Endothelial cell of umbilical vein (primary cell): ENCODE measurements around the gene HNRNPL. TPM values are rescaled to one million over a fixed set of nuclear protein-coding genes. Genes with fewer than 3 reads are reported as not detected.
"Not testable (repeated sequence)": the region's sequence is repeated elsewhere in the genome, so short reads cannot be mapped to it uniquely, and the experiment has no call there.

Experiments used
- BruUV-seq: library from RNA; stranded (reverse); fragments of 400-500 nt; replicated peaks from 2 replicates; lab custom pipeline; 2021; lab: Mats Ljungman, UMichigan
- CTCF ChIA-PET: fragments of 300-600, 350-600 bp; sonication (Branson Sonifier 250); formaldehyde crosslinking; loops from one replicate; lab custom pipeline; 2021; ENCODE audit warnings: antibody characterized with exemption, inconsistent platforms; lab: Charles Lee
- POLR2A ChIA-PET: fragments of 300-600, 350-600 bp; sonication (Branson Sonifier 250); formaldehyde crosslinking; loops from one replicate; lab custom pipeline; 2021; ENCODE audit warnings: antibody characterized with exemption, inconsistent platforms; lab: Charles Lee
- DNase-seq: peaks from one replicate; pipeline ENCODE4 v3.0.0-alpha.2; 2011; ENCODE audit warnings: low read depth, low spot score
- FAIRE-seq: peaks from 2 replicates; lab custom pipeline; 2011; peaks lifted over from hg19 to GRCh38; lab: Jason Lieb, UNC
- H2AFZ ChIP-seq: 2 replicates; pipeline ENCODE4 v1.6.0; 2012; ENCODE audit warnings: low read depth, low read length, control low read depth, inconsistent platforms
- H3K27ac ChIP-seq: 2 replicates; pipeline ENCODE4 v1.5.1; 2011; ENCODE audit warnings: low read depth, mild to moderate bottlenecking, control low read depth, low read length, moderate library complexity; ENCODE audit not compliant: insufficient read depth
- H3K27me3 ChIP-seq, 2 experiments: 2 replicates each; pipeline versions ENCODE4 v1.6.0 to v1.6.1; 2011; ENCODE audit warnings: low read length in 2 of 2, mixed read lengths in 1 of 2; ENCODE audit not compliant: control insufficient read depth in 2 of 2, insufficient read depth in 2 of 2
- H3K36me3 ChIP-seq, 2 experiments: 2 replicates in 1 of 2; 3 replicates in 1 of 2; pipeline ENCODE4 v1.5.1; 2011; ENCODE audit warnings: low read length in 2 of 2, mild to moderate bottlenecking in 1 of 2, moderate library complexity in 1 of 2; ENCODE audit not compliant: control insufficient read depth in 2 of 2, insufficient read depth in 2 of 2; ENCODE audit errors: extremely low read depth in 1 of 2
- H3K4me1 ChIP-seq: 3 replicates; pipeline ENCODE4 v1.5.1; 2011; ENCODE audit warnings: mild to moderate bottlenecking, low read length; ENCODE audit not compliant: control insufficient read depth, insufficient read depth; ENCODE audit errors: extremely low read depth
- H3K4me2 ChIP-seq: 2 replicates; pipeline ENCODE4 v1.6.1; 2011; ENCODE audit warnings: low read length, control low read depth, mixed read lengths; ENCODE audit not compliant: insufficient read depth
- H3K4me3 ChIP-seq, 3 experiments: fragments of 200-600 bp in 1 of 3; sonication (generic), shearing (Covaris generic) in 1 of 3; replicated peaks in 1 of 3; 2 replicates each; pipeline ENCODE4 v1.5.1; 2011 to 2016; ENCODE audit warnings: control low read depth in 3 of 3, low read length in 3 of 3, mild to moderate bottlenecking in 2 of 3, inconsistent platforms in 1 of 3, low read depth in 1 of 3, moderate library complexity in 1 of 3; ENCODE audit not compliant: insufficient read depth in 1 of 3
- H3K79me2 ChIP-seq: 2 replicates; pipeline ENCODE4 v1.6.0; 2012; ENCODE audit warnings: low read length, inconsistent platforms; ENCODE audit not compliant: control insufficient read depth, insufficient read depth
- H3K9ac ChIP-seq: replicated peaks from 2 replicates; pipeline ENCODE3; 2011; ENCODE audit warnings: low read length, control low read depth; ENCODE audit not compliant: insufficient read depth; ENCODE audit errors: extremely low read depth
- H3K9me1 ChIP-seq: replicated peaks from 3 replicates; pipeline ENCODE4 v1.6.0; 2011; ENCODE audit warnings: mild to moderate bottlenecking, low read length; ENCODE audit not compliant: control insufficient read depth, insufficient read depth; ENCODE audit errors: extremely low read depth
- H3K9me3 ChIP-seq: replicated peaks from 2 replicates; pipeline ENCODE4 v1.5.1; 2012; ENCODE audit warnings: low read length, inconsistent platforms; ENCODE audit not compliant: control insufficient read depth, insufficient read depth
- H4K20me1 ChIP-seq: replicated peaks from 2 replicates; pipeline ENCODE3; 2011; ENCODE audit warnings: mild to moderate bottlenecking, low read length; ENCODE audit not compliant: control insufficient read depth, insufficient read depth; ENCODE audit errors: extremely low read depth
- CTCF ChIP-seq, 2 donors: IDR thresholded peaks; 1 replicate in 1 of 2; 2 replicates in 1 of 2; pipeline ENCODE4 v1.5.1; 2011; ENCODE audit warnings: low read length in 2 of 2, mild to moderate bottlenecking in 2 of 2, moderate library complexity in 2 of 2, control low read depth in 1 of 2, inconsistent platforms in 1 of 2, low read depth in 1 of 2; ENCODE audit not compliant: insufficient read depth in 1 of 2; ENCODE audit errors: extremely low read depth in 1 of 2
- FOS ChIP-seq: IDR thresholded peaks from 2 replicates; pipeline ENCODE4 v1.6.1; 2011; ENCODE audit warnings: mild to moderate bottlenecking, low read length, moderate library complexity, borderline replicate concordance; ENCODE audit not compliant: insufficient read depth
- GATA2 ChIP-seq: IDR thresholded peaks from 2 replicates; pipeline ENCODE4 v1.7.0; 2011; ENCODE audit warnings: low read depth, mild to moderate bottlenecking, moderate library complexity, mixed read lengths, low read length; ENCODE audit not compliant: insufficient read length, insufficient read depth
- POLR2A ChIP-seq: IDR thresholded peaks from 2 replicates; pipeline ENCODE4 v1.6.1; 2012; ENCODE audit warnings: low read depth, mild to moderate bottlenecking, control low read depth, low read length
- dilution Hi-C: fragments of 300-500 bp; cut with MboI; formaldehyde crosslinking; loops from one replicate; pipeline ENCODE4 v1.15.0; 2019; ENCODE audit warnings: low sequenced_read_pairs; ENCODE audit not compliant: extremely low pct_ligation_motif_present
- intact Hi-C: fragments of 100-400 bp; cut with micrococcal nuclease; formaldehyde crosslinking; loops from one replicate; pipeline ENCODE4 v1.10.0; 2022
- polyA plus RNA-seq, 4 experiments: library from polyadenylated mRNA; depleted of rRNA in 3 of 4; stranded (reverse) in 3 of 4; unstranded in 1 of 4; fragments of >200 nt; gene quantifications; 2 replicates each; pipeline versions ENCODE4 v1.2.1 to v1.2.3, GENCODE V29; 2011 to 2012; ENCODE audit warnings: missing spikeins in 1 of 4
- total RNA-seq: library from RNA; stranded (reverse); gene quantifications from 2 replicates; pipeline ENCODE4 v1.2.3, GENCODE V29; 2021

The HNRNPL gene
- total and polyA plus RNA-seq, 2 donors (not counting 3 experiments of a cell fraction or from before 2014, with no cell fraction given): 305 to 451 TPM

GRCh38 chr19:38793177-38793576 lies 56.6 kb downstream of the HNRNPL start:
- ChIA-PET CTCF (interaction anchor here (0.8 to 1.0 kb wide), 5 partner anchors 15 to 38 kb away, joined by 3 to 8 read pairs (median 4); partner anchors contain the start of genes ECH1 and LGALS7), POLR2A (no interaction called here)
- H3K36me3 ChIP-seq: no peaks in the 10 kb centered on the region
- H3K4me2 ChIP-seq: peak overlapping the region; percentile 22
- no peaks in the 10 kb centered on the region for H3K27me3 ChIP-seq
- peak overlapping the region; percentile 93 for H2AFZ ChIP-seq
- dilution Hi-C loops (no loop called here), intact Hi-C loops (loop anchor here (5.0 kb wide), 1 partner anchor 39 kb away; the partner anchor contains the start of gene ECH1)
- no peak overlapping the region for H3K9ac ChIP-seq
- FAIRE-seq: peak; percentile 76
- no peaks in the 10 kb centered on the region for H3K9me1 ChIP-seq
- no peak for TF ChIP-seq POLR2A
- TF ChIP-seq FOS: peak; percentile 30
- H4K20me1 ChIP-seq: no peaks in the 10 kb centered on the region
- H3K9me3 ChIP-seq: no peaks in the 10 kb centered on the region
- peaks cover 9% of the 10 kb centered on the region for H3K4me1 ChIP-seq
- H3K4me3 ChIP-seq: no peak overlapping the region
- H3K79me2 ChIP-seq: no peaks in the 10 kb centered on the region
- BruUV-seq: no TSS peak
- no peak overlapping the region for H3K27ac ChIP-seq
- DNase-seq: no peak

- TSS peak; percentile 65 for BruUV-seq
- Histone ChIP-seq H3K9ac (no peak overlapping the region), H3K9me1 (no peaks in the 10 kb centered on the region), H3K4me3 (no peak overlapping the region), H3K4me1 (peaks cover 9% of the 10 kb centered on the region), H3K27me3 (no peaks in the 10 kb centered on the region), H3K79me2 (no peaks in the 10 kb centered on the region), H3K4me2 (peak overlapping the region; percentile 22), H3K27ac (no peak overlapping the region), H3K36me3 (no peaks in the 10 kb centered on the region), H2AFZ (peak overlapping the region; percentile 93), H3K9me3 (no peaks in the 10 kb centered on the region), H4K20me1 (no peaks in the 10 kb centered on the region)
- DNase-seq (no peak), FAIRE-seq (peak; percentile 85)
- POLR2A ChIA-PET: no interaction called here
- TF ChIP-seq CTCF (IDR thresholded peaks at IDR 0.05; ENCODE audit: extremely low read depth in 1 of 2, insufficient read depth in 1 of 2, low read depth in 1 of 2, low read length in 2 of 2) (peak; percentile 26 to 32), GATA2 (no peak)
- dilution Hi-C loops (no loop called here), intact Hi-C loops (loop anchor here (5.0 kb wide), 1 partner anchor 40 kb away; the partner anchor contains the start of gene ECH1)
- CTCF ChIA-PET: interaction anchor here (0.8 to 1.0 kb wide), 5 partner anchors 14 to 39 kb away, joined by 3 to 8 read pairs (median 4); partner anchors contain the start of genes ECH1 and LGALS7
Measured at GRCh38 chr19:38792250-38793111, 57.3 kb downstream of the HNRNPL start.

GRCh38 chr19:38791451-38792064 lies 58.2 kb downstream of the HNRNPL start:
- H3K4me3 ChIP-seq, CTCF ChIA-PET, H4K20me1 ChIP-seq, POLR2A ChIA-PET, H3K27ac ChIP-seq, H3K36me3 ChIP-seq, dilution Hi-C loops, H3K9me1 ChIP-seq, H3K9me3 ChIP-seq, H2AFZ ChIP-seq, H3K79me2 ChIP-seq, H3K27me3 ChIP-seq, H3K4me2 ChIP-seq, H3K9ac ChIP-seq, H3K4me1 ChIP-seq, DNase-seq, BruUV-seq: not testable (repeated sequence)
- intact Hi-C loops: loop anchor here (5.0 kb wide), 1 partner anchor 41 kb away; the partner anchor contains the start of gene ECH1
- FAIRE-seq: peak; percentile 100
